ENCODE data around the gene NQO2. TPM values are rescaled to one million over a fixed set of nuclear protein-coding genes. Genes with fewer than 3 reads are reported as not detected.
"Not testable (repeated sequence)": the region's sequence is repeated elsewhere in the genome, so short reads cannot be mapped to it uniquely, and the experiment has no call there.

Gene NQO2
- polyA plus RNA-seq, 1 donor, result 16.4 TPM

GRCh38 chr6:3013901-3014674 is 14.4 kb downstream of the NQO2 start:
- DNase-seq, result no peak

- no peak for DNase-seq
Measured at GRCh38 chr6:3014675-3015066, 15.0 kb downstream of the NQO2 start.

- DNase-seq, result no peak
Measured at GRCh38 chr6:3015144-3015543, 15.4 kb downstream of the NQO2 start.

- no peak for DNase-seq
Measured at GRCh38 chr6:3016473-3017280, 17.0 kb downstream of the NQO2 start.

- no peak for DNase-seq
Measured at GRCh38 chr6:3017304-3017703, 17.6 kb downstream of the NQO2 start.

- no peak for DNase-seq
Measured at GRCh38 chr6:3019065-3019464, 19.4 kb downstream of the NQO2 start.

GRCh38 chr6:3019749-3020320 is 20.1 kb downstream of the NQO2 start:
- DNase-seq, result no peak

GRCh38 chr6:3020976-3021598 is 21.4 kb downstream of the NQO2 start:
- not testable (repeated sequence) for DNase-seq

GRCh38 chr6:3022765-3023662 is 23.3 kb downstream of the NQO2 start:
- DNase-seq, result no peak

GRCh38 chr6:3023663-3024483 is 24.2 kb downstream of the NQO2 start:
- peak; percentile 73 for DNase-seq

GRCh38 chr6:3026791-3027626 is 27.3 kb downstream of the NQO2 start:
- DNase-seq, result no peak

GRCh38 chr6:3028156-3028555 is 28.5 kb downstream of the NQO2 start:
- not testable (repeated sequence) for DNase-seq

GRCh38 chr6:3031857-3032640 is 32.4 kb downstream of the NQO2 start:
- no peak for DNase-seq

GRCh38 chr6:3032986-3033385 is 33.3 kb downstream of the NQO2 start:
- no peak for DNase-seq

- no peak for DNase-seq
Measured at GRCh38 chr6:3033652-3034051, 34.0 kb downstream of the NQO2 start.

- DNase-seq, result no peak
Measured at GRCh38 chr6:3035397-3035796, 35.7 kb downstream of the NQO2 start.

- no peak for DNase-seq
Measured at GRCh38 chr6:3036861-3037637, 37.4 kb downstream of the NQO2 start.

- no peak for DNase-seq
Measured at GRCh38 chr6:3037638-3038365, 38.1 kb downstream of the NQO2 start.

Data from hindlimb muscle (tissue), 1 donor.